ENCODE results near the gene ARHGAP6. TPM values are rescaled to one million over a fixed set of nuclear protein-coding genes. Genes with fewer than 3 reads are reported as not detected.

ARHGAP6 gene
- total RNA-seq, 1 experiment from 2014 or later = 0.07 TPM

DNA sequence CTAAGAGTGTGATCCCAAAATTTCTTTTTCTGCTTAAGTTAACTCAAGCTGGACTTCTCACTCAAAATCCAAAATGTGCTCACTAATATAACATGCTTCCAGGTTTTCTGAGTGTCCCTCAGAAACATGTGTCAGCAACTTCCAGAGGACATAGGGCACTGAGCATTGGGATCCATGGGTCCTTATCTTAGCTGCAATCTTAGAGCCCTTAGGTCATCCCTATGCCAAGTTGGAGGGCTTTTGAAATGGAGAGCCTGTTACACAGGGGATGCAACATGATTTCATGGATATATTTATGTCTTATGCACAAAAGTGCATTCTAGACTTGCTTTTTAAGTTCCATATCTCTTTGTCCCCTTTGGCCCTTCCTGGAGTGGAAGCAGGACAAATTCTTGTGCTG is 566.3 kb downstream of the ARHGAP6 start:
- no peaks in the 10 kb centered on the region for H3K79me2 ChIP-seq (ENCODE audit: insufficient read depth, low read length)
- Mint-ChIP-seq H3K4me1 (peaks cover 8 to 12% of the 10 kb centered on the region in 2 experiments; a peak in 2 of 4 replicates), H3K27ac (no peak overlapping the region), H3K9me3 (peaks cover 46 to 57% of the 10 kb centered on the region in 2 experiments), H3K36me3 (ENCODE audit: insufficient read depth in 1 of 3, low read depth in 3 of 3) (peaks cover 0 to 2% (median 0%) of the 10 kb centered on the region in 3 experiments; a peak in 1 of 7 replicates), H3K4me3 (no peak overlapping the region), H3K27me3 (ENCODE audit: low read depth) (no peaks in the 10 kb centered on the region)
- H3K27ac ChIP-seq (ENCODE audit: insufficient read length, low read depth, low read length) = no peak overlapping the region
- H3K23me2 ChIP-seq (ENCODE audit: insufficient read length, low read depth, low read length, poor library complexity, severe bottlenecking) = no peaks in the 10 kb centered on the region
- no peaks in the 10 kb centered on the region for H4K20me1 ChIP-seq (ENCODE audit: control insufficient read depth, insufficient read depth, insufficient read length)
- H3K4ac ChIP-seq (ENCODE audit: low read depth, low read length) = no peak overlapping the region
- no peak overlapping the region for H2BK15ac ChIP-seq (ENCODE audit: low read depth, low read length)
- H3K23ac ChIP-seq (ENCODE audit: insufficient read length, low read depth, low read length) = no peak overlapping the region
- no peaks in the 10 kb centered on the region for H3K27me3 ChIP-seq (ENCODE audit: insufficient read depth, low read length)
- no peak overlapping the region for H3K56ac ChIP-seq (ENCODE audit: insufficient read length, low read depth, low read length)
- no peaks in the 10 kb centered on the region for H3K9me3 ChIP-seq (ENCODE audit: control insufficient read depth, low read depth, low read length)
- peaks cover 3% of the 10 kb centered on the region; the same call in 1 of the 2 replicates for H3K4me1 ChIP-seq (ENCODE audit: insufficient read depth, low read length)
- no peak overlapping the region for H3K18ac ChIP-seq (ENCODE audit: insufficient read length, low read depth, low read length)
- H4K5ac ChIP-seq (ENCODE audit: insufficient read length, low read depth, low read length) = no peak overlapping the region
- H2BK12ac ChIP-seq (ENCODE audit: insufficient read length, low read depth, low read length) = no peak overlapping the region
- H4K91ac ChIP-seq (ENCODE audit: insufficient read length, low read depth, low read length) = no peak overlapping the region
- no peak overlapping the region for H3K4me2 ChIP-seq (ENCODE audit: insufficient read depth, insufficient read length, low read length)
- no peak overlapping the region for H3K14ac ChIP-seq (ENCODE audit: insufficient read depth, low read length)
- no peak overlapping the region for H2BK120ac ChIP-seq (ENCODE audit: low read depth, low read length, poor library complexity, severe bottlenecking)
- H4K8ac ChIP-seq (replicated peaks; ENCODE audit: insufficient read length, low read depth, low read length) = no peak overlapping the region
- H2AFZ ChIP-seq (ENCODE audit: low read length) = no peak overlapping the region
- no peak overlapping the region for H2BK20ac ChIP-seq (ENCODE audit: low read depth, low read length, poor library complexity, severe bottlenecking)
- no peak overlapping the region for H3T11ph ChIP-seq (ENCODE audit: low read length)
- H2AK5ac ChIP-seq (ENCODE audit: insufficient read length, low read length) = no peak overlapping the region
- no peaks in the 10 kb centered on the region for H3K79me1 ChIP-seq (ENCODE audit: insufficient read depth, low read depth, low read length, poor library complexity, severe bottlenecking)
- TF ChIP-seq, protein P1, sequence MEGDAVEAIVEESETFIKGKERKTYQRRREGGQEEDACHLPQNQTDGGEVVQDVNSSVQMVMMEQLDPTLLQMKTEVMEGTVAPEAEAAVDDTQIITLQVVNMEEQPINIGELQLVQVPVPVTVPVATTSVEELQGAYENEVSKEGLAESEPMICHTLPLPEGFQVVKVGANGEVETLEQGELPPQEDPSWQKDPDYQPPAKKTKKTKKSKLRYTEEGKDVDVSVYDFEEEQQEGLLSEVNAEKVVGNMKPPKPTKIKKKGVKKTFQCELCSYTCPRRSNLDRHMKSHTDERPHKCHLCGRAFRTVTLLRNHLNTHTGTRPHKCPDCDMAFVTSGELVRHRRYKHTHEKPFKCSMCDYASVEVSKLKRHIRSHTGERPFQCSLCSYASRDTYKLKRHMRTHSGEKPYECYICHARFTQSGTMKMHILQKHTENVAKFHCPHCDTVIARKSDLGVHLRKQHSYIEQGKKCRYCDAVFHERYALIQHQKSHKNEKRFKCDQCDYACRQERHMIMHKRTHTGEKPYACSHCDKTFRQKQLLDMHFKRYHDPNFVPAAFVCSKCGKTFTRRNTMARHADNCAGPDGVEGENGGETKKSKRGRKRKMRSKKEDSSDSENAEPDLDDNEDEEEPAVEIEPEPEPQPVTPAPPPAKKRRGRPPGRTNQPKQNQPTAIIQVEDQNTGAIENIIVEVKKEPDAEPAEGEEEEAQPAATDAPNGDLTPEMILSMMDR (conservative IDR thresholded peaks at IDR 0.05) = no peak
- H2BK5ac ChIP-seq (ENCODE audit: insufficient read length, low read length) = no peak overlapping the region
- no peak overlapping the region for H3K9ac ChIP-seq (ENCODE audit: extremely low read depth, insufficient read length, low read length)
- DNase-seq = no peak

All from H9 (cell line).